ENCODE data around the gene KRT3.

DNA sequence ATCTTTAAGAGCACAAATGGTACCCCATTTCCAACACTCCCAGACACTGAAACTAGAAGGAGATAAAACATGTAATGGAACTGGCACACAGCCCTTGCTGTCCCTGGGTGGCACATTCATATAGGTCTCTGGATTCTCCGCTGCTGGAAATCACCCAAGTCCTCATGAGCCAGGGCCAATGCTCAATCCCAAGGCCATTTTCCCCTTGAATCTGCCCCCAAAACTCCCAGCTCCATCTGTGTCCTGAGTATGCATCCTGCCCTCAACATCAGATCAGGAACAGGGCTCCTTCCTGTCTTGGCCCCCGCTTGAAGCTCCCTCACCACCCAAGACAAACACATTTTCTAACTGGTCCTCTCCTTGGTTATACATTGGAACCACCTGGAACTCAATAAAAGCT, 43.4 kb downstream of the KRT3 start:
- TF ChIP-seq, protein P1, sequence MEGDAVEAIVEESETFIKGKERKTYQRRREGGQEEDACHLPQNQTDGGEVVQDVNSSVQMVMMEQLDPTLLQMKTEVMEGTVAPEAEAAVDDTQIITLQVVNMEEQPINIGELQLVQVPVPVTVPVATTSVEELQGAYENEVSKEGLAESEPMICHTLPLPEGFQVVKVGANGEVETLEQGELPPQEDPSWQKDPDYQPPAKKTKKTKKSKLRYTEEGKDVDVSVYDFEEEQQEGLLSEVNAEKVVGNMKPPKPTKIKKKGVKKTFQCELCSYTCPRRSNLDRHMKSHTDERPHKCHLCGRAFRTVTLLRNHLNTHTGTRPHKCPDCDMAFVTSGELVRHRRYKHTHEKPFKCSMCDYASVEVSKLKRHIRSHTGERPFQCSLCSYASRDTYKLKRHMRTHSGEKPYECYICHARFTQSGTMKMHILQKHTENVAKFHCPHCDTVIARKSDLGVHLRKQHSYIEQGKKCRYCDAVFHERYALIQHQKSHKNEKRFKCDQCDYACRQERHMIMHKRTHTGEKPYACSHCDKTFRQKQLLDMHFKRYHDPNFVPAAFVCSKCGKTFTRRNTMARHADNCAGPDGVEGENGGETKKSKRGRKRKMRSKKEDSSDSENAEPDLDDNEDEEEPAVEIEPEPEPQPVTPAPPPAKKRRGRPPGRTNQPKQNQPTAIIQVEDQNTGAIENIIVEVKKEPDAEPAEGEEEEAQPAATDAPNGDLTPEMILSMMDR (IDR thresholded peaks at IDR 0.05) = no peak
- no peak for TF ChIP-seq POLR2AphosphoS5 (IDR thresholded peaks at IDR 0.05; ENCODE audit: low read depth, low read length)
- TF ChIP-seq TCF7L2 (IDR thresholded peaks at IDR 0.05; ENCODE audit: low read depth, low read length) = no peak

All from Panc1 (cell line).